GM23338 (cell line): ENCODE results near the gene LHFPL4.
A peak's percentile ranks its signal among the peaks of the same experiment; 100 is the strongest.

ENCODE experiments used
- CREB1 ChIP-seq: fragments of 250-450 bp; sonication (Bioruptor Pico); IDR thresholded peaks from 2 replicates; pipeline ENCODE4 v1.5.0; 2020; ENCODE audit warnings: low read depth, mild to moderate bottlenecking, moderate library complexity
- EZH2 ChIP-seq: fragments of 200-600 bp; sonication (generic); IDR thresholded peaks from one replicate; pipeline ENCODE4 v1.8.0; 2017; ENCODE audit warnings: antibody characterized with exemption, mild to moderate bottlenecking, low read depth; ENCODE audit not compliant: unreplicated experiment
- EZH2phosphoT487 ChIP-seq: fragments of 200-600 bp; sonication (generic); IDR thresholded peaks from one replicate; pipeline ENCODE4 v1.8.1; 2018; ENCODE audit warnings: antibody characterized with exemption; ENCODE audit not compliant: unreplicated experiment
- JUNB ChIP-seq: IDR thresholded peaks from one replicate; pipeline ENCODE4 v1.6.1; 2016; ENCODE audit warnings: antibody characterized with exemption; ENCODE audit not compliant: unreplicated experiment
- NANOG ChIP-seq: IDR thresholded peaks from 2 replicates; pipeline ENCODE4 v1.6.1; 2016; ENCODE audit warnings: antibody characterized with exemption, borderline replicate concordance
- POLR2AphosphoS5 ChIP-seq: IDR thresholded peaks from 2 replicates; pipeline ENCODE4 v1.6.1; 2016; ENCODE audit warnings: antibody characterized with exemption, low read depth
- STAT1 ChIP-seq: IDR thresholded peaks from one replicate; pipeline ENCODE4 v1.6.1; 2016; ENCODE audit warnings: antibody characterized with exemption; ENCODE audit not compliant: unreplicated experiment
- ZNF114 ChIP-seq: fragments of 250-450 bp; sonication (Bioruptor Pico); IDR thresholded peaks from 2 replicates; pipeline ENCODE4 v1.5.0; 2020; ENCODE audit warnings: mild to moderate bottlenecking, moderate library complexity
- ZNF331 ChIP-seq: fragments of 250-450 bp; sonication (Bioruptor Pico); IDR thresholded peaks from 2 replicates; pipeline ENCODE4 v1.5.0; 2020; ENCODE audit warnings: low read depth, mild to moderate bottlenecking, moderate library complexity
- TF ChIP-seq, protein P1 (sequence below), 2 experiments: fragments of 200-600 bp in 1 of 2; sonication (generic) in 1 of 2; conservative IDR thresholded peaks; 2 replicates each; pipeline versions ENCODE4 v1.5.1 to v1.6.1; 2016 to 2017; ENCODE audit warnings: antibody characterized with exemption in 2 of 2, low read depth in 2 of 2, mild to moderate bottlenecking in 2 of 2, moderate library complexity in 1 of 2
- TF ChIP-seq, protein P2 (sequence below): IDR thresholded peaks from one replicate; pipeline ENCODE4 v1.6.1; 2018; ENCODE audit warnings: antibody characterized with exemption; ENCODE audit not compliant: unreplicated experiment
- TF ChIP-seq, protein P3 (sequence below): IDR thresholded peaks from 2 replicates; pipeline ENCODE4 v1.6.1; 2016; ENCODE audit warnings: antibody characterized with exemption
- TF ChIP-seq, protein P4 (sequence below): fragments of 250-450 bp; sonication (Bioruptor Pico); IDR thresholded peaks from 2 replicates; pipeline ENCODE4 v1.5.0; 2020; ENCODE audit warnings: mild to moderate bottlenecking, moderate library complexity

DNA sequence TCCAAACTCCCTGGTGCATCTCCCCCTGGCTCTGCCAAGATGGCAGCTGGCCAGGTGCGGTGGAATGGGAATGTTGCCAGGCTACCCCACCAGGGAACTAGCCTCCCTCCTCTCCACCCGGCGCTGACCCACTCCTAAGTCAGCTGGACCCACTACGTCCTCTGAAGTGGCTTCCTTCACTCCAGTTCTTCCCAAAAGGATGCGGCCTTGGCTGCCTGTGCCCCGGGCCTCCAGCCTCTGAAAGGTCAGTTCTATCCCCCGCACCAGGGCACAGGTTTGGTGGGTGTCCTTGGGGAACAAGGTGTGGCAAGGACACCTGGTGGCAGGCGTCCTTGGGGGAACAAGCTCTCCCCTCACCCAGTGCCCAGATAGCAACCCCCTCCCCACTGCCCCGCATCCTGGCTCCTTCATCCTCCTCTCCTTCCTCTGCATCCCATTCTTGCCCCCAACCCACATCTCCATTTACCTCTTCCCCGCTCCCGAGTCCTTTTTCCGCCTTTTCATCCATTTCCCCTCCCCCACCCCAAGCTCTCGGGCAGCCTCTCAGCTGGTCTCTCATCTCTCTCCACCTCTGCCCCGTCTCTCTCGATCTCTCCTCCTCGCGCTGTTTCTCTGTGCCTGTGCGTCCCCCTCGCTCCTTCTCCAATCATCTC, 54.0 kb downstream of the LHFPL4 start:
- TF ChIP-seq, protein P1, sequence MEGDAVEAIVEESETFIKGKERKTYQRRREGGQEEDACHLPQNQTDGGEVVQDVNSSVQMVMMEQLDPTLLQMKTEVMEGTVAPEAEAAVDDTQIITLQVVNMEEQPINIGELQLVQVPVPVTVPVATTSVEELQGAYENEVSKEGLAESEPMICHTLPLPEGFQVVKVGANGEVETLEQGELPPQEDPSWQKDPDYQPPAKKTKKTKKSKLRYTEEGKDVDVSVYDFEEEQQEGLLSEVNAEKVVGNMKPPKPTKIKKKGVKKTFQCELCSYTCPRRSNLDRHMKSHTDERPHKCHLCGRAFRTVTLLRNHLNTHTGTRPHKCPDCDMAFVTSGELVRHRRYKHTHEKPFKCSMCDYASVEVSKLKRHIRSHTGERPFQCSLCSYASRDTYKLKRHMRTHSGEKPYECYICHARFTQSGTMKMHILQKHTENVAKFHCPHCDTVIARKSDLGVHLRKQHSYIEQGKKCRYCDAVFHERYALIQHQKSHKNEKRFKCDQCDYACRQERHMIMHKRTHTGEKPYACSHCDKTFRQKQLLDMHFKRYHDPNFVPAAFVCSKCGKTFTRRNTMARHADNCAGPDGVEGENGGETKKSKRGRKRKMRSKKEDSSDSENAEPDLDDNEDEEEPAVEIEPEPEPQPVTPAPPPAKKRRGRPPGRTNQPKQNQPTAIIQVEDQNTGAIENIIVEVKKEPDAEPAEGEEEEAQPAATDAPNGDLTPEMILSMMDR (conservative IDR thresholded peaks at IDR 0.05; ENCODE audit: low read depth in 2 of 2), result 0 out of 4 replicates have a peak, but pooled peaks of 1 of the 2 experiments have one; percentile 7
- TF ChIP-seq EZH2 (no peak), EZH2phosphoT487 (no peak), JUNB (no peak), POLR2AphosphoS5 (no peak; the same call in 1 of the 2 replicates), ZNF331 (no peak), CREB1 (no peak), STAT1 (no peak), ZNF114 (CRISPR knock-in tag) (no peak), NANOG (no peak)
- TF ChIP-seq, protein P2, sequence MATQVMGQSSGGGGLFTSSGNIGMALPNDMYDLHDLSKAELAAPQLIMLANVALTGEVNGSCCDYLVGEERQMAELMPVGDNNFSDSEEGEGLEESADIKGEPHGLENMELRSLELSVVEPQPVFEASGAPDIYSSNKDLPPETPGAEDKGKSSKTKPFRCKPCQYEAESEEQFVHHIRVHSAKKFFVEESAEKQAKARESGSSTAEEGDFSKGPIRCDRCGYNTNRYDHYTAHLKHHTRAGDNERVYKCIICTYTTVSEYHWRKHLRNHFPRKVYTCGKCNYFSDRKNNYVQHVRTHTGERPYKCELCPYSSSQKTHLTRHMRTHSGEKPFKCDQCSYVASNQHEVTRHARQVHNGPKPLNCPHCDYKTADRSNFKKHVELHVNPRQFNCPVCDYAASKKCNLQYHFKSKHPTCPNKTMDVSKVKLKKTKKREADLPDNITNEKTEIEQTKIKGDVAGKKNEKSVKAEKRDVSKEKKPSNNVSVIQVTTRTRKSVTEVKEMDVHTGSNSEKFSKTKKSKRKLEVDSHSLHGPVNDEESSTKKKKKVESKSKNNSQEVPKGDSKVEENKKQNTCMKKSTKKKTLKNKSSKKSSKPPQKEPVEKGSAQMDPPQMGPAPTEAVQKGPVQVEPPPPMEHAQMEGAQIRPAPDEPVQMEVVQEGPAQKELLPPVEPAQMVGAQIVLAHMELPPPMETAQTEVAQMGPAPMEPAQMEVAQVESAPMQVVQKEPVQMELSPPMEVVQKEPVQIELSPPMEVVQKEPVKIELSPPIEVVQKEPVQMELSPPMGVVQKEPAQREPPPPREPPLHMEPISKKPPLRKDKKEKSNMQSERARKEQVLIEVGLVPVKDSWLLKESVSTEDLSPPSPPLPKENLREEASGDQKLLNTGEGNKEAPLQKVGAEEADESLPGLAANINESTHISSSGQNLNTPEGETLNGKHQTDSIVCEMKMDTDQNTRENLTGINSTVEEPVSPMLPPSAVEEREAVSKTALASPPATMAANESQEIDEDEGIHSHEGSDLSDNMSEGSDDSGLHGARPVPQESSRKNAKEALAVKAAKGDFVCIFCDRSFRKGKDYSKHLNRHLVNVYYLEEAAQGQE, result no peak
- TF ChIP-seq, protein P3, sequence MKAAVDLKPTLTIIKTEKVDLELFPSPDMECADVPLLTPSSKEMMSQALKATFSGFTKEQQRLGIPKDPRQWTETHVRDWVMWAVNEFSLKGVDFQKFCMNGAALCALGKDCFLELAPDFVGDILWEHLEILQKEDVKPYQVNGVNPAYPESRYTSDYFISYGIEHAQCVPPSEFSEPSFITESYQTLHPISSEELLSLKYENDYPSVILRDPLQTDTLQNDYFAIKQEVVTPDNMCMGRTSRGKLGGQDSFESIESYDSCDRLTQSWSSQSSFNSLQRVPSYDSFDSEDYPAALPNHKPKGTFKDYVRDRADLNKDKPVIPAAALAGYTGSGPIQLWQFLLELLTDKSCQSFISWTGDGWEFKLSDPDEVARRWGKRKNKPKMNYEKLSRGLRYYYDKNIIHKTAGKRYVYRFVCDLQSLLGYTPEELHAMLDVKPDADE, result no peak
- TF ChIP-seq, protein P4, sequence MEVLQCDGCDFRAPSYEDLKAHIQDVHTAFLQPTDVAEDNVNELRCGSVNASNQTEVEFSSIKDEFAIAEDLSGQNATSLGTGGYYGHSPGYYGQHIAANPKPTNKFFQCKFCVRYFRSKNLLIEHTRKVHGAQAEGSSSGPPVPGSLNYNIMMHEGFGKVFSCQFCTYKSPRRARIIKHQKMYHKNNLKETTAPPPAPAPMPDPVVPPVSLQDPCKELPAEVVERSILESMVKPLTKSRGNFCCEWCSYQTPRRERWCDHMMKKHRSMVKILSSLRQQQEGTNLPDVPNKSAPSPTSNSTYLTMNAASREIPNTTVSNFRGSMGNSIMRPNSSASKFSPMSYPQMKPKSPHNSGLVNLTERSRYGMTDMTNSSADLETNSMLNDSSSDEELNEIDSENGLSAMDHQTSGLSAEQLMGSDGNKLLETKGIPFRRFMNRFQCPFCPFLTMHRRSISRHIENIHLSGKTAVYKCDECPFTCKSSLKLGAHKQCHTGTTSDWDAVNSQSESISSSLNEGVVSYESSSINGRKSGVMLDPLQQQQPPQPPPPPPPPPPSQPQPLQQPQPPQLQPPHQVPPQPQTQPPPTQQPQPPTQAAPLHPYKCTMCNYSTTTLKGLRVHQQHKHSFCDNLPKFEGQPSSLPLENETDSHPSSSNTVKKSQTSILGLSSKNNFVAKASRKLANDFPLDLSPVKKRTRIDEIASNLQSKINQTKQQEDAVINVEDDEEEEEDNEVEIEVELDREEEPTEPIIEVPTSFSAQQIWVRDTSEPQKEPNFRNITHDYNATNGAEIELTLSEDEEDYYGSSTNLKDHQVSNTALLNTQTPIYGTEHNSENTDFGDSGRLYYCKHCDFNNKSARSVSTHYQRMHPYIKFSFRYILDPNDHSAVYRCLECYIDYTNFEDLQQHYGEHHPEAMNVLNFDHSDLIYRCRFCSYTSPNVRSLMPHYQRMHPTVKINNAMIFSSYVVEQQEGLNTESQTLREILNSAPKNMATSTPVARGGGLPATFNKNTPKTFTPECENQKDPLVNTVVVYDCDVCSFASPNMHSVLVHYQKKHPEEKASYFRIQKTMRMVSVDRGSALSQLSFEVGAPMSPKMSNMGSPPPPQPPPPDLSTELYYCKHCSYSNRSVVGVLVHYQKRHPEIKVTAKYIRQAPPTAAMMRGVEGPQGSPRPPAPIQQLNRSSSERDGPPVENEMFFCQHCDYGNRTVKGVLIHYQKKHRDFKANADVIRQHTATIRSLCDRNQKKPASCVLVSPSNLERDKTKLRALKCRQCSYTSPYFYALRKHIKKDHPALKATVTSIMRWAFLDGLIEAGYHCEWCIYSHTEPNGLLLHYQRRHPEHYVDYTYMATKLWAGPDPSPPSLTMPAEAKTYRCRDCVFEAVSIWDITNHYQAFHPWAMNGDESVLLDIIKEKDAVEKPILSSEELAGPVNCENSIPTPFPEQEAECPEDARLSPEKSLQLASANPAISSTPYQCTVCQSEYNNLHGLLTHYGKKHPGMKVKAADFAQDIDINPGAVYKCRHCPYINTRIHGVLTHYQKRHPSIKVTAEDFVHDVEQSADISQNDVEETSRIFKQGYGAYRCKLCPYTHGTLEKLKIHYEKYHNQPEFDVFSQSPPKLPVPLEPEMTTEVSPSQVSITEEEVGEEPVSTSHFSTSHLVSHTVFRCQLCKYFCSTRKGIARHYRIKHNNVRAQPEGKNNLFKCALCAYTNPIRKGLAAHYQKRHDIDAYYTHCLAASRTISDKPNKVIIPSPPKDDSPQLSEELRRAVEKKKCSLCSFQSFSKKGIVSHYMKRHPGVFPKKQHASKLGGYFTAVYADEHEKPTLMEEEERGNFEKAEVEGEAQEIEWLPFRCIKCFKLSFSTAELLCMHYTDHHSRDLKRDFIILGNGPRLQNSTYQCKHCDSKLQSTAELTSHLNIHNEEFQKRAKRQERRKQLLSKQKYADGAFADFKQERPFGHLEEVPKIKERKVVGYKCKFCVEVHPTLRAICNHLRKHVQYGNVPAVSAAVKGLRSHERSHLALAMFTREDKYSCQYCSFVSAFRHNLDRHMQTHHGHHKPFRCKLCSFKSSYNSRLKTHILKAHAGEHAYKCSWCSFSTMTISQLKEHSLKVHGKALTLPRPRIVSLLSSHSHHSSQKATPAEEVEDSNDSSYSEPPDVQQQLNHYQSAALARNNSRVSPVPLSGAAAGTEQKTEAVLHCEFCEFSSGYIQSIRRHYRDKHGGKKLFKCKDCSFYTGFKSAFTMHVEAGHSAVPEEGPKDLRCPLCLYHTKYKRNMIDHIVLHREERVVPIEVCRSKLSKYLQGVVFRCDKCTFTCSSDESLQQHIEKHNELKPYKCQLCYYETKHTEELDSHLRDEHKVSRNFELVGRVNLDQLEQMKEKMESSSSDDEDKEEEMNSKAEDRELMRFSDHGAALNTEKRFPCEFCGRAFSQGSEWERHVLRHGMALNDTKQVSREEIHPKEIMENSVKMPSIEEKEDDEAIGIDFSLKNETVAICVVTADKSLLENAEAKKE, result no peak
